Endothelial cell of umbilical vein (primary cell): ENCODE data around the gene HOXA13. TPM values are rescaled to one million over a fixed set of nuclear protein-coding genes. Genes with fewer than 3 reads are reported as not detected.

Source experiments
- BruUV-seq: library from RNA; stranded (reverse); fragments of 400-500 nt; replicated peaks from 2 replicates; lab custom pipeline; 2021; lab: Mats Ljungman, UMichigan
- CTCF ChIA-PET: fragments of 300-600, 350-600 bp; sonication (Branson Sonifier 250); formaldehyde crosslinking; loops from one replicate; lab custom pipeline; 2021; ENCODE audit warnings: antibody characterized with exemption, inconsistent platforms; lab: Charles Lee
- POLR2A ChIA-PET: fragments of 300-600, 350-600 bp; sonication (Branson Sonifier 250); formaldehyde crosslinking; loops from one replicate; lab custom pipeline; 2021; ENCODE audit warnings: antibody characterized with exemption, inconsistent platforms; lab: Charles Lee
- DNase-seq: peaks from one replicate; pipeline ENCODE4 v3.0.0-alpha.2; 2011; ENCODE audit warnings: low read depth, low spot score
- FAIRE-seq: peaks from 2 replicates; lab custom pipeline; 2011; peaks lifted over from hg19 to GRCh38; lab: Jason Lieb, UNC
- H2AFZ ChIP-seq: 2 replicates; pipeline ENCODE4 v1.6.0; 2012; ENCODE audit warnings: low read depth, low read length, control low read depth, inconsistent platforms
- H3K27ac ChIP-seq: 2 replicates; pipeline ENCODE4 v1.5.1; 2011; ENCODE audit warnings: low read depth, mild to moderate bottlenecking, control low read depth, low read length, moderate library complexity; ENCODE audit not compliant: insufficient read depth
- H3K27me3 ChIP-seq, 2 experiments: 2 replicates each; pipeline versions ENCODE4 v1.6.0 to v1.6.1; 2011; ENCODE audit warnings: low read length in 2 of 2, mixed read lengths in 1 of 2; ENCODE audit not compliant: control insufficient read depth in 2 of 2, insufficient read depth in 2 of 2
- H3K36me3 ChIP-seq, 2 experiments: 2 replicates in 1 of 2; 3 replicates in 1 of 2; pipeline ENCODE4 v1.5.1; 2011; ENCODE audit warnings: low read length in 2 of 2, mild to moderate bottlenecking in 1 of 2, moderate library complexity in 1 of 2; ENCODE audit not compliant: control insufficient read depth in 2 of 2, insufficient read depth in 2 of 2; ENCODE audit errors: extremely low read depth in 1 of 2
- H3K4me1 ChIP-seq: 3 replicates; pipeline ENCODE4 v1.5.1; 2011; ENCODE audit warnings: mild to moderate bottlenecking, low read length; ENCODE audit not compliant: control insufficient read depth, insufficient read depth; ENCODE audit errors: extremely low read depth
- H3K4me2 ChIP-seq: 2 replicates; pipeline ENCODE4 v1.6.1; 2011; ENCODE audit warnings: low read length, control low read depth, mixed read lengths; ENCODE audit not compliant: insufficient read depth
- H3K4me3 ChIP-seq, 3 experiments: fragments of 200-600 bp in 1 of 3; sonication (generic), shearing (Covaris generic) in 1 of 3; replicated peaks in 1 of 3; 2 replicates each; pipeline ENCODE4 v1.5.1; 2011 to 2016; ENCODE audit warnings: control low read depth in 3 of 3, low read length in 3 of 3, mild to moderate bottlenecking in 2 of 3, inconsistent platforms in 1 of 3, low read depth in 1 of 3, moderate library complexity in 1 of 3; ENCODE audit not compliant: insufficient read depth in 1 of 3
- H3K79me2 ChIP-seq: 2 replicates; pipeline ENCODE4 v1.6.0; 2012; ENCODE audit warnings: low read length, inconsistent platforms; ENCODE audit not compliant: control insufficient read depth, insufficient read depth
- H3K9ac ChIP-seq: replicated peaks from 2 replicates; pipeline ENCODE3; 2011; ENCODE audit warnings: low read length, control low read depth; ENCODE audit not compliant: insufficient read depth; ENCODE audit errors: extremely low read depth
- H3K9me1 ChIP-seq: replicated peaks from 3 replicates; pipeline ENCODE4 v1.6.0; 2011; ENCODE audit warnings: mild to moderate bottlenecking, low read length; ENCODE audit not compliant: control insufficient read depth, insufficient read depth; ENCODE audit errors: extremely low read depth
- H3K9me3 ChIP-seq: replicated peaks from 2 replicates; pipeline ENCODE4 v1.5.1; 2012; ENCODE audit warnings: low read length, inconsistent platforms; ENCODE audit not compliant: control insufficient read depth, insufficient read depth
- H4K20me1 ChIP-seq: replicated peaks from 2 replicates; pipeline ENCODE3; 2011; ENCODE audit warnings: mild to moderate bottlenecking, low read length; ENCODE audit not compliant: control insufficient read depth, insufficient read depth; ENCODE audit errors: extremely low read depth
- EZH2 ChIP-seq: IDR thresholded peaks from 2 replicates; pipeline ENCODE4 v1.6.1; 2012; ENCODE audit warnings: borderline replicate concordance, low read depth, mild to moderate bottlenecking, moderate library complexity, low read length, inconsistent platforms; ENCODE audit not compliant: severe bottlenecking
- FOS ChIP-seq: IDR thresholded peaks from 2 replicates; pipeline ENCODE4 v1.6.1; 2011; ENCODE audit warnings: mild to moderate bottlenecking, low read length, moderate library complexity, borderline replicate concordance; ENCODE audit not compliant: insufficient read depth
- GATA2 ChIP-seq: IDR thresholded peaks from 2 replicates; pipeline ENCODE4 v1.7.0; 2011; ENCODE audit warnings: low read depth, mild to moderate bottlenecking, moderate library complexity, mixed read lengths, low read length; ENCODE audit not compliant: insufficient read length, insufficient read depth
- JUN ChIP-seq: IDR thresholded peaks from 2 replicates; pipeline ENCODE4 v1.6.1; 2011; ENCODE audit warnings: borderline replicate concordance, low read depth; ENCODE audit not compliant: insufficient read length, insufficient read depth
- MYC ChIP-seq: IDR thresholded peaks from one replicate; pipeline ENCODE4 v1.6.1; 2011; ENCODE audit warnings: mild to moderate bottlenecking, low read depth, low read length
- POLR2A ChIP-seq: IDR thresholded peaks from 2 replicates; pipeline ENCODE4 v1.6.1; 2012; ENCODE audit warnings: low read depth, mild to moderate bottlenecking, control low read depth, low read length
- POLR2AphosphoS5 ChIP-seq: IDR thresholded peaks from 2 replicates; pipeline ENCODE4 v1.6.1; 2012; ENCODE audit warnings: low read depth, mild to moderate bottlenecking, control low read depth, low read length, moderate library complexity; ENCODE audit not compliant: insufficient read depth
- dilution Hi-C: fragments of 300-500 bp; cut with MboI; formaldehyde crosslinking; loops from one replicate; pipeline ENCODE4 v1.15.0; 2019; ENCODE audit warnings: low sequenced_read_pairs; ENCODE audit not compliant: extremely low pct_ligation_motif_present
- intact Hi-C: fragments of 100-400 bp; cut with micrococcal nuclease; formaldehyde crosslinking; loops from one replicate; pipeline ENCODE4 v1.10.0; 2022
- polyA plus RNA-seq, 4 experiments: library from polyadenylated mRNA; depleted of rRNA in 3 of 4; stranded (reverse) in 3 of 4; unstranded in 1 of 4; fragments of >200 nt; gene quantifications; 2 replicates each; pipeline versions ENCODE4 v1.2.1 to v1.2.3, GENCODE V29; 2011 to 2012; ENCODE audit warnings: missing spikeins in 1 of 4
- total RNA-seq: library from RNA; stranded (reverse); gene quantifications from 2 replicates; pipeline ENCODE4 v1.2.3, GENCODE V29; 2021
- TF ChIP-seq, protein P1 (sequence below): IDR thresholded peaks from 2 replicates; pipeline ENCODE4 v1.6.1; 2011; ENCODE audit not compliant: insufficient read depth, insufficient read length
- TF ChIP-seq, protein P2 (sequence below), 2 donors: IDR thresholded peaks; 1 replicate in 1 of 2; 2 replicates in 1 of 2; pipeline ENCODE4 v1.5.1; 2011; ENCODE audit warnings: low read length in 2 of 2, mild to moderate bottlenecking in 2 of 2, moderate library complexity in 2 of 2, control low read depth in 1 of 2, inconsistent platforms in 1 of 2, low read depth in 1 of 2; ENCODE audit not compliant: insufficient read depth in 1 of 2; ENCODE audit errors: extremely low read depth in 1 of 2

The HOXA13 gene
- total and polyA plus RNA-seq, 2 donors (not counting 3 experiments of a cell fraction or from before 2014, with no cell fraction given), result 0.22 TPM; not detected in 1

DNA sequence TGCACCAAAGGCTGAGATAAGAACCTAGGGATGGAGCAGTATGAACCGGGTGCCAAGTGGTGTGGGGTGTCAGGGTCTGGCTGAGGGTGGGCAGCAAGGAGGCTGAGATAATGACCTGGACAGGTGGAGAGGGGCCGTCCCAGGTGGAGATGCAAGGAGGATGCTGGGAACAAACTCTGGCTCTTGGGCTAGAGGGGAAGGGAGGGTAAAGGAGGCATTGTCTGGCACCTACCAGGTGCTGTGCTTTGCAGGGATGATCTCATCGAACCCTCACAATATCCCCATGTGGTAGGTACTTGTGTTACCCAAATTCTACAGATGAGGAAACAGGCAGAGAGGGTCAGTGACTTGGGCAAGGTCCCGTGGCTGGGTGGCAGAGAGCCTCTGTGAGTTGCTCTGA, 19.9 kb upstream of the HOXA13 start:
- H3K36me3 ChIP-seq, result no peaks in the 10 kb centered on the region
- H3K4me2 ChIP-seq, result no peak overlapping the region
- no peak overlapping the region for H3K27ac ChIP-seq
- H2AFZ ChIP-seq, result no peak overlapping the region
- no peaks in the 10 kb centered on the region for H3K9me3 ChIP-seq
- H3K4me3 ChIP-seq, result no peak overlapping the region
- ChIA-PET POLR2A (no interaction called here), CTCF (no interaction called here)
- H3K79me2 ChIP-seq, result no peaks in the 10 kb centered on the region
- peaks cover 57 to 75% of the 10 kb centered on the region in 2 experiments for H3K27me3 ChIP-seq
- H3K9me1 ChIP-seq, result no peaks in the 10 kb centered on the region
- H3K9ac ChIP-seq, result no peak overlapping the region
- TF ChIP-seq POLR2AphosphoS5 (no peak), JUN (no peak), GATA2 (no peak), FOS (no peak), POLR2A (no peak), EZH2 (no peak), MYC (no peak)
- TF ChIP-seq, protein P1, sequence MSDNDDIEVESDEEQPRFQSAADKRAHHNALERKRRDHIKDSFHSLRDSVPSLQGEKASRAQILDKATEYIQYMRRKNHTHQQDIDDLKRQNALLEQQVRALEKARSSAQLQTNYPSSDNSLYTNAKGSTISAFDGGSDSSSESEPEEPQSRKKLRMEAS, result no peak
- TF ChIP-seq, protein P2, sequence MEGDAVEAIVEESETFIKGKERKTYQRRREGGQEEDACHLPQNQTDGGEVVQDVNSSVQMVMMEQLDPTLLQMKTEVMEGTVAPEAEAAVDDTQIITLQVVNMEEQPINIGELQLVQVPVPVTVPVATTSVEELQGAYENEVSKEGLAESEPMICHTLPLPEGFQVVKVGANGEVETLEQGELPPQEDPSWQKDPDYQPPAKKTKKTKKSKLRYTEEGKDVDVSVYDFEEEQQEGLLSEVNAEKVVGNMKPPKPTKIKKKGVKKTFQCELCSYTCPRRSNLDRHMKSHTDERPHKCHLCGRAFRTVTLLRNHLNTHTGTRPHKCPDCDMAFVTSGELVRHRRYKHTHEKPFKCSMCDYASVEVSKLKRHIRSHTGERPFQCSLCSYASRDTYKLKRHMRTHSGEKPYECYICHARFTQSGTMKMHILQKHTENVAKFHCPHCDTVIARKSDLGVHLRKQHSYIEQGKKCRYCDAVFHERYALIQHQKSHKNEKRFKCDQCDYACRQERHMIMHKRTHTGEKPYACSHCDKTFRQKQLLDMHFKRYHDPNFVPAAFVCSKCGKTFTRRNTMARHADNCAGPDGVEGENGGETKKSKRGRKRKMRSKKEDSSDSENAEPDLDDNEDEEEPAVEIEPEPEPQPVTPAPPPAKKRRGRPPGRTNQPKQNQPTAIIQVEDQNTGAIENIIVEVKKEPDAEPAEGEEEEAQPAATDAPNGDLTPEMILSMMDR (IDR thresholded peaks at IDR 0.05; ENCODE audit: extremely low read depth in 1 of 2, insufficient read depth in 1 of 2, low read depth in 1 of 2, low read length in 2 of 2), result no peak
- no TSS peak for BruUV-seq
- no peaks in the 10 kb centered on the region for H3K4me1 ChIP-seq
- intact Hi-C loops (no loop called here), dilution Hi-C loops (no loop called here)
- FAIRE-seq (no peak), DNase-seq (no peak)
- H4K20me1 ChIP-seq, result no peaks in the 10 kb centered on the region
